ENCODE results near the gene CLDN7.

The CLDN7 gene

GRCh38 chr17:7294614-7295153, 32.4 kb upstream of the CLDN7 start, which contains the start of gene YBX2:
Gene YBX2 (minus strand): TSS chr17:7294639. CDS start chr17:7294500, 139 bp downstream.
- no peak within 1 kb of the TSS for H3K27ac ChIP-seq (replicated peaks; ENCODE audit: low read length)
- H2BK5ac ChIP-seq (ENCODE audit: low read length) = no peak within 1 kb of the TSS
- peak within 1 kb of the TSS; percentile 49 for H2BK15ac ChIP-seq (ENCODE audit: low read length)
- H3K36me3 ChIP-seq (replicated peaks in 1 of 2; ENCODE audit: control insufficient read depth in 2 of 2, insufficient read depth in 2 of 2, low read length in 2 of 2) = no peaks in the 10 kb centered on the region
- H3K79me1 ChIP-seq (ENCODE audit: low read depth, low read length) = peaks cover 4% of the 10 kb centered on the region
- no peak for DNase-seq (ENCODE audit: low spot score)
- H3K4me2 ChIP-seq (ENCODE audit: insufficient read depth, low read length, poor library complexity, severe bottlenecking) = peak within 1 kb of the TSS; percentile 80
- H3K9me3 ChIP-seq (replicated peaks in 1 of 2; ENCODE audit: control insufficient read depth in 2 of 2, insufficient read depth in 1 of 2, low read depth in 1 of 2, low read length in 2 of 2) = peaks cover 0 to 3% of the 10 kb centered on the region in 2 donors
- WGBS, 2 donors (ENCODE audit: extremely low coverage in 2 of 2, insufficient read length in 2 of 2, insufficient replicate concordance in 1 of 2) = no CpG with 5 or more reads among the region's 57 CpGs
- no peak within 1 kb of the TSS for H3K14ac ChIP-seq (ENCODE audit: low read length)
- peak within 1 kb of the TSS; percentile 29 to 71 for H3K4me3 ChIP-seq (ENCODE audit: low read length in 2 of 2)
- H4K91ac ChIP-seq (ENCODE audit: low read depth, low read length, poor library complexity) = no peak within 1 kb of the TSS
- H2BK120ac ChIP-seq (ENCODE audit: low read depth, low read length) = peak within 1 kb of the TSS; percentile 94
- peak within 1 kb of the TSS; percentile 87 for H2AFZ ChIP-seq (ENCODE audit: low read length)
- H2AK5ac ChIP-seq (ENCODE audit: low read depth, low read length) = peak within 1 kb of the TSS; percentile 94
- no peak within 1 kb of the TSS for H2BK12ac ChIP-seq (ENCODE audit: low read length)
- H3K23ac ChIP-seq (ENCODE audit: low read depth, low read length, poor library complexity) = peak within 1 kb of the TSS; percentile 89
- peak within 1 kb of the TSS; percentile 96 for H3K18ac ChIP-seq (ENCODE audit: low read length)
- peak within 1 kb of the TSS; percentile 17 for H4K8ac ChIP-seq (ENCODE audit: low read depth, low read length)
- no peak within 1 kb of the TSS for H3K9ac ChIP-seq (ENCODE audit: low read depth, low read length, poor library complexity)
- H3K4ac ChIP-seq (ENCODE audit: low read length) = no peak within 1 kb of the TSS
- peaks cover 7 to 22% of the 10 kb centered on the region in 2 donors for H3K4me1 ChIP-seq (ENCODE audit: control insufficient read depth in 2 of 2, insufficient read depth in 1 of 2, low read depth in 1 of 2, low read length in 2 of 2)
- H3K27me3 ChIP-seq (ENCODE audit: control insufficient read depth in 3 of 3, insufficient read depth in 3 of 3, low read depth in 1 of 3, low read length in 3 of 3) = peaks cover 10 to 48% (median 44%) of the 10 kb centered on the region in 3 experiments

- Histone ChIP-seq H3K4me3 (ENCODE audit: low read length in 2 of 2) (peak overlapping the region; percentile 22 to 48), H2AK5ac (ENCODE audit: low read depth, low read length) (peak overlapping the region; percentile 4), H3K27me3 (ENCODE audit: control insufficient read depth in 3 of 3, insufficient read depth in 3 of 3, low read depth in 1 of 3, low read length in 3 of 3) (peaks cover 10 to 48% (median 44%) of the 10 kb centered on the region in 3 experiments), H3K4ac (ENCODE audit: low read length) (no peak overlapping the region), H4K91ac (ENCODE audit: low read depth, low read length, poor library complexity) (no peak overlapping the region), H3K27ac (replicated peaks; ENCODE audit: low read length) (no peak overlapping the region), H2AFZ (ENCODE audit: low read length) (peak overlapping the region; percentile 87), H2BK12ac (ENCODE audit: low read length) (no peak overlapping the region), H3K9me3 (replicated peaks in 1 of 2; ENCODE audit: control insufficient read depth in 2 of 2, insufficient read depth in 1 of 2, low read depth in 1 of 2, low read length in 2 of 2) (peaks cover 0 to 3% of the 10 kb centered on the region in 2 donors), H3K79me1 (ENCODE audit: low read depth, low read length) (peaks cover 4% of the 10 kb centered on the region), H2BK120ac (ENCODE audit: low read depth, low read length) (no peak overlapping the region), H4K8ac (ENCODE audit: low read depth, low read length) (no peak overlapping the region), H3K18ac (ENCODE audit: low read length) (peak overlapping the region; percentile 85), H3K4me2 (ENCODE audit: insufficient read depth, low read length, poor library complexity, severe bottlenecking) (peak overlapping the region; percentile 54), H3K4me1 (ENCODE audit: control insufficient read depth in 2 of 2, insufficient read depth in 1 of 2, low read depth in 1 of 2, low read length in 2 of 2) (peaks cover 7 to 22% of the 10 kb centered on the region in 2 donors), H2BK5ac (ENCODE audit: low read length) (no peak overlapping the region), H3K9ac (ENCODE audit: low read depth, low read length, poor library complexity) (no peak overlapping the region), H3K23ac (ENCODE audit: low read depth, low read length, poor library complexity) (peak overlapping the region; percentile 43), H3K14ac (ENCODE audit: low read length) (no peak overlapping the region), H3K36me3 (replicated peaks in 1 of 2; ENCODE audit: control insufficient read depth in 2 of 2, insufficient read depth in 2 of 2, low read length in 2 of 2) (no peaks in the 10 kb centered on the region), H2BK15ac (ENCODE audit: low read length) (peak overlapping the region; percentile 49)
- no CpG with 5 or more reads among the region's 75 CpGs for WGBS, 2 donors (ENCODE audit: extremely low coverage in 2 of 2, insufficient read length in 2 of 2, insufficient replicate concordance in 1 of 2)
- DNase-seq (ENCODE audit: low spot score) = no peak
Measured at GRCh38 chr17:7293816-7294613, 31.7 kb upstream of the CLDN7 start.

- Histone ChIP-seq H3K27me3 (ENCODE audit: control insufficient read depth in 3 of 3, insufficient read depth in 3 of 3, low read depth in 1 of 3, low read length in 3 of 3) (peaks cover 10 to 48% (median 44%) of the 10 kb centered on the region in 3 experiments), H2AFZ (ENCODE audit: low read length) (no peak overlapping the region), H4K8ac (ENCODE audit: low read depth, low read length) (no peak overlapping the region), H2BK12ac (ENCODE audit: low read length) (no peak overlapping the region), H3K4ac (ENCODE audit: low read length) (no peak overlapping the region), H3K14ac (ENCODE audit: low read length) (no peak overlapping the region), H4K91ac (ENCODE audit: low read depth, low read length, poor library complexity) (no peak overlapping the region), H2BK15ac (ENCODE audit: low read length) (no peak overlapping the region), H3K9ac (ENCODE audit: low read depth, low read length, poor library complexity) (no peak overlapping the region), H3K23ac (ENCODE audit: low read depth, low read length, poor library complexity) (no peak overlapping the region), H2BK120ac (ENCODE audit: low read depth, low read length) (no peak overlapping the region), H3K36me3 (replicated peaks in 1 of 2; ENCODE audit: control insufficient read depth in 2 of 2, insufficient read depth in 2 of 2, low read length in 2 of 2) (no peaks in the 10 kb centered on the region), H3K27ac (replicated peaks; ENCODE audit: low read length) (no peak overlapping the region), H3K4me2 (ENCODE audit: insufficient read depth, low read length, poor library complexity, severe bottlenecking) (no peak overlapping the region), H3K4me1 (ENCODE audit: control insufficient read depth in 2 of 2, insufficient read depth in 1 of 2, low read depth in 1 of 2, low read length in 2 of 2) (peaks cover 7 to 22% of the 10 kb centered on the region in 2 donors), H3K18ac (ENCODE audit: low read length) (no peak overlapping the region), H2BK5ac (ENCODE audit: low read length) (no peak overlapping the region), H3K4me3 (ENCODE audit: low read length in 2 of 2) (no peak overlapping the region), H3K79me1 (ENCODE audit: low read depth, low read length) (peaks cover 4% of the 10 kb centered on the region), H3K9me3 (replicated peaks in 1 of 2; ENCODE audit: control insufficient read depth in 2 of 2, insufficient read depth in 1 of 2, low read depth in 1 of 2, low read length in 2 of 2) (peaks cover 0 to 3% of the 10 kb centered on the region in 2 donors), H2AK5ac (ENCODE audit: low read depth, low read length) (no peak overlapping the region)
- no CpG with 5 or more reads among the region's 11 CpGs for WGBS, 2 donors (ENCODE audit: extremely low coverage in 2 of 2, insufficient read length in 2 of 2, insufficient replicate concordance in 1 of 2)
- DNase-seq (ENCODE audit: low spot score) = no peak
Measured at GRCh38 chr17:7293159-7293558, 30.9 kb upstream of the CLDN7 start.

- no peak for DNase-seq (ENCODE audit: low spot score)
- H3K18ac ChIP-seq (ENCODE audit: low read length) = no peak overlapping the region
- H3K9ac ChIP-seq (ENCODE audit: low read depth, low read length, poor library complexity) = no peak overlapping the region
- peaks cover 0 to 3% of the 10 kb centered on the region in 2 donors for H3K9me3 ChIP-seq (replicated peaks in 1 of 2; ENCODE audit: control insufficient read depth in 2 of 2, insufficient read depth in 1 of 2, low read depth in 1 of 2, low read length in 2 of 2)
- peaks cover 4% of the 10 kb centered on the region for H3K79me1 ChIP-seq (ENCODE audit: low read depth, low read length)
- H3K36me3 ChIP-seq (replicated peaks in 1 of 2; ENCODE audit: control insufficient read depth in 2 of 2, insufficient read depth in 2 of 2, low read length in 2 of 2) = no peaks in the 10 kb centered on the region
- no peak overlapping the region for H3K4ac ChIP-seq (ENCODE audit: low read length)
- no peak overlapping the region for H3K4me3 ChIP-seq (ENCODE audit: low read length in 2 of 2)
- peaks cover 10 to 48% (median 44%) of the 10 kb centered on the region in 3 experiments for H3K27me3 ChIP-seq (ENCODE audit: control insufficient read depth in 3 of 3, insufficient read depth in 3 of 3, low read depth in 1 of 3, low read length in 3 of 3)
- H3K4me1 ChIP-seq (ENCODE audit: control insufficient read depth in 2 of 2, insufficient read depth in 1 of 2, low read depth in 1 of 2, low read length in 2 of 2) = peaks cover 7 to 22% of the 10 kb centered on the region in 2 donors
- H4K8ac ChIP-seq (ENCODE audit: low read depth, low read length) = no peak overlapping the region
- no peak overlapping the region for H2BK12ac ChIP-seq (ENCODE audit: low read length)
- H3K27ac ChIP-seq (replicated peaks; ENCODE audit: low read length) = no peak overlapping the region
- no peak overlapping the region for H4K91ac ChIP-seq (ENCODE audit: low read depth, low read length, poor library complexity)
- no peak overlapping the region for H2BK5ac ChIP-seq (ENCODE audit: low read length)
- no CpG with 5 or more reads among the region's 6 CpGs for WGBS, 2 donors (ENCODE audit: extremely low coverage in 2 of 2, insufficient read length in 2 of 2, insufficient replicate concordance in 1 of 2)
- no peak overlapping the region for H3K23ac ChIP-seq (ENCODE audit: low read depth, low read length, poor library complexity)
- H2BK15ac ChIP-seq (ENCODE audit: low read length) = no peak overlapping the region
- no peak overlapping the region for H3K4me2 ChIP-seq (ENCODE audit: insufficient read depth, low read length, poor library complexity, severe bottlenecking)
- no peak overlapping the region for H2AFZ ChIP-seq (ENCODE audit: low read length)
- H3K14ac ChIP-seq (ENCODE audit: low read length) = no peak overlapping the region
- H2BK120ac ChIP-seq (ENCODE audit: low read depth, low read length) = no peak overlapping the region
- H2AK5ac ChIP-seq (ENCODE audit: low read depth, low read length) = no peak overlapping the region
Measured at GRCh38 chr17:7292729-7293128, 30.5 kb upstream of the CLDN7 start.
